MM.1S (cell line): Measurements from ENCODE around the gene RAB12.

Experiments used
- CTCF ChIP-seq: fragments of 300-600 bp; sonication (generic); IDR thresholded peaks from 2 replicates; pipeline ENCODE4 v1.5.1; 2016; ENCODE audit warnings: antibody characterized with exemption, low read length, mixed read lengths
- EZH2 ChIP-seq: fragments of 300-600 bp; sonication (generic); optimal IDR thresholded peaks from 2 replicates; pipeline ENCODE3; 2017; ENCODE audit warnings: low read depth, mild to moderate bottlenecking, antibody characterized with exemption, low read length, mixed read lengths
- EZH2phosphoT487 ChIP-seq: fragments of 300-600 bp; sonication (generic); IDR thresholded peaks from 2 replicates; pipeline ENCODE4 v1.6.1; 2018; ENCODE audit warnings: antibody characterized with exemption, low read length

- TF ChIP-seq CTCF (no peak), EZH2 (no peak), EZH2phosphoT487 (no peak)
Observed at GRCh38 chr18:8675057-8675456, 65.8 kb downstream of the RAB12 start.
